Activated naive CD8-positive, alpha-beta T cell treated with anti-CD3 and anti-CD28 coated beads for 36 hours (primary cell): ENCODE measurements around the gene RSAD1. TPM values are rescaled to one million over a fixed set of nuclear protein-coding genes. Genes with fewer than 3 reads are reported as not detected.

Source experiments
- DNase-seq: peaks from one replicate; pipeline ENCODE4 v3.0.0; 2021
- H3K27ac Mint-ChIP-seq: one replicate; pipeline ENCODE4 v1.8.0; 2022; ENCODE audit warnings: mild to moderate bottlenecking, moderate library complexity, mixed read lengths
- H3K27me3 Mint-ChIP-seq: one replicate; pipeline ENCODE4 v1.8.0; 2022; ENCODE audit warnings: mild to moderate bottlenecking, mixed read lengths
- H3K36me3 Mint-ChIP-seq: one replicate; pipeline ENCODE4 v1.8.0; 2021; ENCODE audit warnings: mild to moderate bottlenecking, mixed read lengths
- H3K4me1 Mint-ChIP-seq: one replicate; pipeline ENCODE4 v1.8.0; 2021; ENCODE audit warnings: mixed read lengths
- H3K4me3 Mint-ChIP-seq: one replicate; pipeline ENCODE4 v1.8.0; 2022; ENCODE audit warnings: mild to moderate bottlenecking, moderate library complexity, mixed read lengths
- H3K9me3 Mint-ChIP-seq: one replicate; pipeline ENCODE4 v1.8.0; 2022; ENCODE audit warnings: mixed read lengths
- total RNA-seq, 2 experiments: library from RNA; stranded (reverse); gene quantifications; one replicate each; pipeline ENCODE4 v1.2.3, GENCODE V29; 2021

The RSAD1 gene
- total RNA-seq, 2 experiments from 2014 or later, result 36.5 to 37.0 TPM

GRCh38 chr17:50448643-50449042, 30.0 kb upstream of the RSAD1 start:
- DNase-seq, result no peak
- Mint-ChIP-seq H3K27me3 (no peaks in the 10 kb centered on the region), H3K9me3 (no peaks in the 10 kb centered on the region), H3K4me1 (no peaks in the 10 kb centered on the region), H3K4me3 (no peak overlapping the region), H3K36me3 (no peaks in the 10 kb centered on the region), H3K27ac (no peak overlapping the region)

- Mint-ChIP-seq H3K36me3 (no peaks in the 10 kb centered on the region), H3K9me3 (no peaks in the 10 kb centered on the region), H3K4me3 (no peak overlapping the region), H3K27ac (no peak overlapping the region), H3K4me1 (no peaks in the 10 kb centered on the region), H3K27me3 (no peaks in the 10 kb centered on the region)
- DNase-seq, result no peak
Observed at GRCh38 chr17:50451943-50452629, 26.6 kb upstream of the RSAD1 start.

GRCh38 chr17:50452630-50453300, 25.9 kb upstream of the RSAD1 start:
- H3K9me3 Mint-ChIP-seq, result no peaks in the 10 kb centered on the region

GRCh38 chr17:50453901-50454300, 24.8 kb upstream of the RSAD1 start:
- Mint-ChIP-seq H3K27me3 (no peaks in the 10 kb centered on the region), H3K4me1 (no peaks in the 10 kb centered on the region), H3K4me3 (no peak overlapping the region), H3K36me3 (no peaks in the 10 kb centered on the region), H3K9me3 (no peaks in the 10 kb centered on the region), H3K27ac (no peak overlapping the region)
- no peak for DNase-seq

More at GRCh38 chr17:50452630-50453300, 25.9 kb upstream of the RSAD1 start:
- DNase-seq, result no peak
- no peaks in the 10 kb centered on the region for H3K27me3 Mint-ChIP-seq
- no peaks in the 10 kb centered on the region for H3K36me3 Mint-ChIP-seq
- H3K4me1 Mint-ChIP-seq, result no peaks in the 10 kb centered on the region
- H3K4me3 Mint-ChIP-seq, result no peak overlapping the region
- no peak overlapping the region for H3K27ac Mint-ChIP-seq

- Mint-ChIP-seq H3K4me3 (no peak overlapping the region), H3K27me3 (no peaks in the 10 kb centered on the region), H3K27ac (no peak overlapping the region), H3K4me1 (no peaks in the 10 kb centered on the region), H3K9me3 (no peaks in the 10 kb centered on the region), H3K36me3 (no peaks in the 10 kb centered on the region)
- no peak for DNase-seq
Observed at GRCh38 chr17:50457621-50458020, 21.0 kb upstream of the RSAD1 start.

- no peak overlapping the region for H3K4me3 Mint-ChIP-seq
- DNase-seq, result no peak
- no peaks in the 10 kb centered on the region for H3K27me3 Mint-ChIP-seq
- H3K36me3 Mint-ChIP-seq, result no peaks in the 10 kb centered on the region
- H3K4me1 Mint-ChIP-seq, result no peaks in the 10 kb centered on the region
- H3K9me3 Mint-ChIP-seq, result no peaks in the 10 kb centered on the region
- no peak overlapping the region for H3K27ac Mint-ChIP-seq
Observed at GRCh38 chr17:50458270-50458669, 20.4 kb upstream of the RSAD1 start.

- H3K9me3 Mint-ChIP-seq, result no peaks in the 10 kb centered on the region
- no peaks in the 10 kb centered on the region for H3K4me1 Mint-ChIP-seq
- no peak for DNase-seq
- H3K27me3 Mint-ChIP-seq, result no peaks in the 10 kb centered on the region
- no peak overlapping the region for H3K4me3 Mint-ChIP-seq
- no peak overlapping the region for H3K27ac Mint-ChIP-seq
- H3K36me3 Mint-ChIP-seq, result no peaks in the 10 kb centered on the region
Observed at GRCh38 chr17:50458701-50459676, 19.7 kb upstream of the RSAD1 start.

- no peaks in the 10 kb centered on the region for H3K9me3 Mint-ChIP-seq
- no peaks in the 10 kb centered on the region for H3K27me3 Mint-ChIP-seq
- no peak overlapping the region for H3K4me3 Mint-ChIP-seq
- no peak overlapping the region for H3K27ac Mint-ChIP-seq
- DNase-seq, result no peak
- no peaks in the 10 kb centered on the region for H3K36me3 Mint-ChIP-seq
- no peaks in the 10 kb centered on the region for H3K4me1 Mint-ChIP-seq
Observed at GRCh38 chr17:50459756-50460155, 18.9 kb upstream of the RSAD1 start.

- H3K27me3 Mint-ChIP-seq, result no peaks in the 10 kb centered on the region
- no peak overlapping the region for H3K27ac Mint-ChIP-seq
- no peak for DNase-seq
- no peaks in the 10 kb centered on the region for H3K9me3 Mint-ChIP-seq
- no peaks in the 10 kb centered on the region for H3K36me3 Mint-ChIP-seq
- no peak overlapping the region for H3K4me3 Mint-ChIP-seq
- H3K4me1 Mint-ChIP-seq, result no peaks in the 10 kb centered on the region
Observed at GRCh38 chr17:50460831-50461526, 17.7 kb upstream of the RSAD1 start.

- Mint-ChIP-seq H3K36me3 (no peaks in the 10 kb centered on the region), H3K27ac (no peak overlapping the region), H3K27me3 (no peaks in the 10 kb centered on the region), H3K9me3 (no peaks in the 10 kb centered on the region), H3K4me1 (no peaks in the 10 kb centered on the region), H3K4me3 (no peak overlapping the region)
- no peak for DNase-seq
Observed at GRCh38 chr17:50461550-50462132, 17.0 kb upstream of the RSAD1 start.

- DNase-seq, result no peak
- no peaks in the 10 kb centered on the region for H3K9me3 Mint-ChIP-seq
- H3K27me3 Mint-ChIP-seq, result peaks cover 4% of the 10 kb centered on the region
- H3K36me3 Mint-ChIP-seq, result no peaks in the 10 kb centered on the region
- no peaks in the 10 kb centered on the region for H3K4me1 Mint-ChIP-seq
- no peak overlapping the region for H3K4me3 Mint-ChIP-seq
- no peak overlapping the region for H3K27ac Mint-ChIP-seq
Observed at GRCh38 chr17:50462446-50462845, 16.2 kb upstream of the RSAD1 start.

- H3K4me1 Mint-ChIP-seq, result no peaks in the 10 kb centered on the region
- no peaks in the 10 kb centered on the region for H3K9me3 Mint-ChIP-seq
- DNase-seq, result no peak
- peaks cover 15% of the 10 kb centered on the region for H3K27me3 Mint-ChIP-seq
- H3K27ac Mint-ChIP-seq, result no peak overlapping the region
- H3K4me3 Mint-ChIP-seq, result no peak overlapping the region
- no peaks in the 10 kb centered on the region for H3K36me3 Mint-ChIP-seq
Observed at GRCh38 chr17:50464121-50464520, 14.5 kb upstream of the RSAD1 start.

- no peak overlapping the region for H3K27ac Mint-ChIP-seq
- H3K4me3 Mint-ChIP-seq, result no peak overlapping the region
- H3K4me1 Mint-ChIP-seq, result no peaks in the 10 kb centered on the region
- no peaks in the 10 kb centered on the region for H3K9me3 Mint-ChIP-seq
- DNase-seq, result no peak
- H3K36me3 Mint-ChIP-seq, result no peaks in the 10 kb centered on the region
- H3K27me3 Mint-ChIP-seq, result peaks cover 21% of the 10 kb centered on the region
Observed at GRCh38 chr17:50464736-50465135, 13.9 kb upstream of the RSAD1 start.

- DNase-seq, result no peak
- no peaks in the 10 kb centered on the region for H3K9me3 Mint-ChIP-seq
- H3K27me3 Mint-ChIP-seq, result peaks cover 25% of the 10 kb centered on the region
- H3K36me3 Mint-ChIP-seq, result no peaks in the 10 kb centered on the region
- H3K4me3 Mint-ChIP-seq, result no peak overlapping the region
- no peak overlapping the region for H3K27ac Mint-ChIP-seq
- H3K4me1 Mint-ChIP-seq, result no peaks in the 10 kb centered on the region
Observed at GRCh38 chr17:50465171-50465570, 13.5 kb upstream of the RSAD1 start.
